ENCODE measurements around the gene CACNA2D3. TPM values are rescaled to one million over a fixed set of nuclear protein-coding genes. Genes with fewer than 3 reads are reported as not detected.
"Not testable (repeated sequence)": the region's sequence is repeated elsewhere in the genome, so short reads cannot be mapped to it uniquely, and the experiment has no call there.

CACNA2D3 gene
- total RNA-seq, 4 donors from 2014 or later: 0.83 to 5.0 (median 2.5) TPM

GRCh38 chr3:55107187-55107586 lies 984.8 kb downstream of the CACNA2D3 start:
- Histone ChIP-seq H3K9me3 (no peaks in the 10 kb centered on the region), H3K4me3 (no peak overlapping the region), H3K36me3 (no peaks in the 10 kb centered on the region), H3K4me1 (no peaks in the 10 kb centered on the region), H3K27me3 (no peaks in the 10 kb centered on the region), H3K27ac (no peak overlapping the region)
- TF ChIP-seq CTCF (IDR thresholded peaks at IDR 0.05) (no peak), POLR2A (IDR thresholded peaks at IDR 0.05) (no peak)
- no peak for DNase-seq
- intact Hi-C loops (cut with DNase I; ENCODE audit: low total_unique reads): no loop called here

GRCh38 chr3:55111906-55112305 lies 989.6 kb downstream of the CACNA2D3 start:
- H3K9me3 ChIP-seq; H3K36me3 ChIP-seq; H3K27me3 ChIP-seq; H3K27ac ChIP-seq; H3K4me3 ChIP-seq; DNase-seq; intact Hi-C loops (cut with DNase I; ENCODE audit: low total_unique reads); H3K4me1 ChIP-seq: not testable (repeated sequence)

GRCh38 chr3:55118451-55118850 lies 996.1 kb downstream of the CACNA2D3 start:
- no peaks in the 10 kb centered on the region for H3K4me1 ChIP-seq
- no peaks in the 10 kb centered on the region for H3K36me3 ChIP-seq
- H3K27me3 ChIP-seq: no peaks in the 10 kb centered on the region
- H3K4me3 ChIP-seq: no peak overlapping the region
- intact Hi-C loops (cut with DNase I; ENCODE audit: low total_unique reads): no loop called here
- TF ChIP-seq POLR2A (IDR thresholded peaks at IDR 0.05): no peak
- no peak for DNase-seq
- H3K9me3 ChIP-seq: no peaks in the 10 kb centered on the region
- no peak overlapping the region for H3K27ac ChIP-seq

GRCh38 chr3:55119268-55119667 lies 996.9 kb downstream of the CACNA2D3 start:
- Histone ChIP-seq H3K4me1 (no peaks in the 10 kb centered on the region), H3K27me3 (no peaks in the 10 kb centered on the region), H3K27ac (no peak overlapping the region), H3K36me3 (no peaks in the 10 kb centered on the region), H3K4me3 (no peak overlapping the region), H3K9me3 (no peaks in the 10 kb centered on the region)
- no peak for TF ChIP-seq POLR2A (IDR thresholded peaks at IDR 0.05)
- TF ChIP-seq CTCF (IDR thresholded peaks at IDR 0.05): no peak
- DNase-seq: no peak
- intact Hi-C loops (cut with DNase I; ENCODE audit: low total_unique reads): no loop called here

- no peak for DNase-seq
- Histone ChIP-seq H3K4me1 (no peaks in the 10 kb centered on the region), H3K27me3 (no peaks in the 10 kb centered on the region), H3K9me3 (no peaks in the 10 kb centered on the region), H3K36me3 (no peaks in the 10 kb centered on the region), H3K27ac (no peak overlapping the region), H3K4me3 (no peak overlapping the region)
- intact Hi-C loops (cut with DNase I; ENCODE audit: low total_unique reads): no loop called here
- TF ChIP-seq CTCF (IDR thresholded peaks at IDR 0.05): no peak
- TF ChIP-seq POLR2A (IDR thresholded peaks at IDR 0.05): no peak
Measured at GRCh38 chr3:55122312-55122711, 1000.0 kb downstream of the CACNA2D3 start.

Other genes with a start within 250 kb of the CACNA2D3 start
- 10 to 100 TPM; 23.2 to 56.8 (median 31.6) TPM for gene ACTR8, start 240.4 kb upstream of the CACNA2D3 start, total RNA-seq
- gene SELENOK, start 230.7 kb upstream of the CACNA2D3 start, total RNA-seq: 100 to 1,000 TPM in 1 of 4 donors, 10 to 100 TPM in 3; 15.3 to 132 (median 54.0) TPM

Measured in uterus (tissue), 4 donors.